Gastrocnemius medialis (tissue), 4 donors: ENCODE results near the gene RPL36A. TPM values are rescaled to one million over a fixed set of nuclear protein-coding genes. Genes with fewer than 3 reads are reported as not detected.
A peak's percentile ranks its signal among the peaks of the same experiment; 100 is the strongest.

Experiments used
- ATAC-seq, 2 donors: fragments of 150-250 bp; one replicate each; pipeline ENCODE4 v1.9.1; 2016
- DNase-seq, 2 donors: peaks; one replicate each; pipeline ENCODE4 v3.0.0-alpha.2; 2019
- H3K27ac ChIP-seq, 4 donors: fragments of 200-600 bp; sonication (generic); 1 replicate in 1 of 4; 2 replicates in 3 of 4; pipeline ENCODE4 v1.5.1; 2016 to 2018; ENCODE audit warnings: mild to moderate bottlenecking in 2 of 4, moderate library complexity in 1 of 4
- H3K27me3 ChIP-seq, 3 donors: fragments of 200-600 bp; sonication (generic) in 2 of 3; 1 replicate in 1 of 3; 2 replicates in 2 of 3; pipeline versions ENCODE4 v1.5.1 to v1.6.0; 2016 to 2019; ENCODE audit warnings: mild to moderate bottlenecking in 1 of 3, moderate library complexity in 1 of 3
- H3K36me3 ChIP-seq, 2 donors: fragments of 200-600 bp; sonication (generic) in 1 of 2; one replicate each; pipeline ENCODE4 v1.5.1; 2017 to 2018
- H3K4me1 ChIP-seq, 2 donors: fragments of 200-600 bp; sonication (generic) in 1 of 2; one replicate each; pipeline ENCODE4 v1.5.1; 2016 to 2017; ENCODE audit warnings: mild to moderate bottlenecking in 2 of 2
- H3K4me3 ChIP-seq, 4 donors: fragments of 200-600 bp; sonication (generic) in 3 of 4; 1 replicate in 1 of 4; 2 replicates in 3 of 4; pipeline ENCODE4 v1.5.1; 2016 to 2019; ENCODE audit warnings: mild to moderate bottlenecking in 2 of 4
- H3K9me3 ChIP-seq, 3 donors: fragments of 200-600 bp; sonication (generic) in 2 of 3; 1 replicate in 1 of 3; 2 replicates in 2 of 3; pipeline ENCODE4 v1.5.1; 2016 to 2019
- CTCF ChIP-seq, 5 experiments: fragments of 450-650 bp in 3 of 5; fragments of 200-600 bp in 2 of 5; sonication (generic) in 2 of 5; IDR thresholded peaks in 4 of 5; conservative IDR thresholded peaks in 1 of 5; 1 replicate in 4 of 5; 2 replicates in 1 of 5; pipeline ENCODE4 v1.5.1; 2016 to 2019; ENCODE audit warnings: antibody characterized with exemption in 5 of 5, mild to moderate bottlenecking in 3 of 5, moderate library complexity in 3 of 5
- POLR2A ChIP-seq, 2 donors: fragments of 450-650 bp; IDR thresholded peaks; one replicate each; pipeline ENCODE4 v1.6.1; 2017; ENCODE audit warnings: antibody characterized with exemption in 2 of 2, mild to moderate bottlenecking in 2 of 2, moderate library complexity in 2 of 2
- in situ Hi-C, 4 donors: fragments of 200-750 bp; cut with MboI; loops; one replicate each; pipeline versions ENCODE4 v1.15.0 to v1.8.0; 2017; ENCODE audit warnings: low sequenced_read_pairs in 4 of 4
- intact Hi-C: fragments of 100-400 bp; cut with DNase I; formaldehyde crosslinking; loops from one replicate; pipeline ENCODE4 v1.15.1; 2023; ENCODE audit warnings: low total_unique reads
- total RNA-seq, 4 donors: library from RNA; depleted of rRNA; stranded (reverse); fragments of >200 nt; gene quantifications; one replicate each; pipeline versions ENCODE4 v1.1.0 to v1.2.3, GENCODE V29; 2016

Gene RPL36A
- total RNA-seq, 4 donors from 2014 or later, result 627 to 1,470 (median 1,100) TPM

GRCh38 chrX:101395789-101396188 is 5.0 kb downstream of the RPL36A start:
- H3K27ac ChIP-seq, result no peak overlapping the region
- in situ Hi-C loops, result no loop called here
- no peak for TF ChIP-seq CTCF (IDR thresholded peaks at IDR 0.05 in 4 of 5, conservative IDR thresholded peaks at IDR 0.05 in 1 of 5)
- no peak for TF ChIP-seq POLR2A (IDR thresholded peaks at IDR 0.05)
- H3K36me3 ChIP-seq, result peaks cover 0 to 4% of the 10 kb centered on the region in 2 donors
- H3K9me3 ChIP-seq, result no peaks in the 10 kb centered on the region
- ATAC-seq, result peak in 1 of 2 donors; percentile 36
- H3K4me3 ChIP-seq, result no peak overlapping the region
- no peak for DNase-seq
- no peaks in the 10 kb centered on the region for H3K4me1 ChIP-seq
- intact Hi-C loops, result no loop called here
- H3K27me3 ChIP-seq, result no peaks in the 10 kb centered on the region

- TF ChIP-seq CTCF (IDR thresholded peaks at IDR 0.05 in 4 of 5, conservative IDR thresholded peaks at IDR 0.05 in 1 of 5) (no peak), POLR2A (IDR thresholded peaks at IDR 0.05) (no peak)
- intact Hi-C loops (no loop called here), in situ Hi-C loops (no loop called here)
- no peaks in the 10 kb centered on the region for H3K9me3 ChIP-seq
- no peak overlapping the region for H3K27ac ChIP-seq
- no peak overlapping the region for H3K4me3 ChIP-seq
- no peak for DNase-seq
- peaks cover 0 to 4% of the 10 kb centered on the region in 2 donors for H3K36me3 ChIP-seq
- ATAC-seq, result no peak
- no peaks in the 10 kb centered on the region for H3K4me1 ChIP-seq
- H3K27me3 ChIP-seq, result no peaks in the 10 kb centered on the region
Measured at GRCh38 chrX:101397779-101398178, 7.0 kb downstream of the RPL36A start.

GRCh38 chrX:101398694-101399093 is 7.9 kb downstream of the RPL36A start:
- no peak for TF ChIP-seq CTCF (IDR thresholded peaks at IDR 0.05 in 4 of 5, conservative IDR thresholded peaks at IDR 0.05 in 1 of 5)
- H3K4me3 ChIP-seq, result no peak overlapping the region
- no peak for ATAC-seq
- no peaks in the 10 kb centered on the region for H3K27me3 ChIP-seq
- in situ Hi-C loops (no loop called here), intact Hi-C loops (no loop called here)
- H3K9me3 ChIP-seq, result no peaks in the 10 kb centered on the region
- H3K4me1 ChIP-seq, result no peaks in the 10 kb centered on the region
- peaks cover 0 to 4% of the 10 kb centered on the region in 2 donors for H3K36me3 ChIP-seq
- DNase-seq, result no peak
- no peak overlapping the region for H3K27ac ChIP-seq

- H3K4me1 ChIP-seq, result no peaks in the 10 kb centered on the region
- H3K27ac ChIP-seq, result no peak overlapping the region
- ATAC-seq (no peak), DNase-seq (no peak)
- in situ Hi-C loops, result loop anchor here in 2 of 4 donors (25.0 kb wide), 2 partner anchors 387 to 537 kb away; partner anchors contain the start of gene ZMAT1 (in 1 of the 2)
- intact Hi-C loops, result no loop called here
- H3K4me3 ChIP-seq, result no peak overlapping the region
- H3K27me3 ChIP-seq, result no peaks in the 10 kb centered on the region
- H3K9me3 ChIP-seq, result no peaks in the 10 kb centered on the region
- no peak for TF ChIP-seq CTCF (IDR thresholded peaks at IDR 0.05 in 4 of 5, conservative IDR thresholded peaks at IDR 0.05 in 1 of 5)
- no peak for TF ChIP-seq POLR2A (IDR thresholded peaks at IDR 0.05)
- peaks cover 0 to 4% of the 10 kb centered on the region in 2 donors for H3K36me3 ChIP-seq
Measured at GRCh38 chrX:101399825-101400224, 9.0 kb downstream of the RPL36A start.
